ENCODE data around the gene MGAT4A.

The MGAT4A gene

GRCh38 chr2:98708396-98709186, 22.3 kb downstream of the MGAT4A start:
- no peak for TF ChIP-seq CTCF (IDR thresholded peaks at IDR 0.05)
- H3K27ac Mint-ChIP-seq = no peak overlapping the region
- no peak overlapping the region for H3K4me3 Mint-ChIP-seq
- H3K9me3 Mint-ChIP-seq = no peaks in the 10 kb centered on the region
- no peaks in the 10 kb centered on the region for H3K4me1 Mint-ChIP-seq
- no peaks in the 10 kb centered on the region for H3K36me3 Mint-ChIP-seq (ENCODE audit: low read depth)
- no peak for DNase-seq
- H3K27me3 Mint-ChIP-seq (ENCODE audit: low read depth, poor library complexity) = peaks cover 28% of the 10 kb centered on the region

GRCh38 chr2:98706591-98706990, 24.3 kb downstream of the MGAT4A start:
- Mint-ChIP-seq H3K4me3 (no peak overlapping the region), H3K27me3 (ENCODE audit: low read depth, poor library complexity) (peaks cover 24% of the 10 kb centered on the region), H3K36me3 (ENCODE audit: low read depth) (no peaks in the 10 kb centered on the region), H3K27ac (no peak overlapping the region), H3K4me1 (peaks cover 10% of the 10 kb centered on the region), H3K9me3 (no peaks in the 10 kb centered on the region)
- no peak for TF ChIP-seq CTCF (IDR thresholded peaks at IDR 0.05)
- no peak for DNase-seq

GRCh38 chr2:98705333-98705617, 25.7 kb downstream of the MGAT4A start:
- H3K4me3 Mint-ChIP-seq = no peak overlapping the region
- DNase-seq = no peak
- H3K36me3 Mint-ChIP-seq (ENCODE audit: low read depth) = no peaks in the 10 kb centered on the region
- H3K27me3 Mint-ChIP-seq (ENCODE audit: low read depth, poor library complexity) = peaks cover 17% of the 10 kb centered on the region
- no peaks in the 10 kb centered on the region for H3K9me3 Mint-ChIP-seq
- TF ChIP-seq CTCF (IDR thresholded peaks at IDR 0.05) = no peak
- no peak overlapping the region for H3K27ac Mint-ChIP-seq
- peaks cover 10% of the 10 kb centered on the region for H3K4me1 Mint-ChIP-seq

GRCh38 chr2:98704499-98705332, 26.2 kb downstream of the MGAT4A start:
- H3K4me3 Mint-ChIP-seq = no peak overlapping the region
- H3K36me3 Mint-ChIP-seq (ENCODE audit: low read depth) = no peaks in the 10 kb centered on the region
- H3K27ac Mint-ChIP-seq = no peak overlapping the region
- no peak for TF ChIP-seq CTCF (IDR thresholded peaks at IDR 0.05)
- DNase-seq = no peak
- H3K27me3 Mint-ChIP-seq (ENCODE audit: low read depth, poor library complexity) = peaks cover 17% of the 10 kb centered on the region
- H3K4me1 Mint-ChIP-seq = peaks cover 10% of the 10 kb centered on the region
- no peaks in the 10 kb centered on the region for H3K9me3 Mint-ChIP-seq

GRCh38 chr2:98703738-98704137, 27.2 kb downstream of the MGAT4A start:
- Mint-ChIP-seq H3K9me3 (no peaks in the 10 kb centered on the region), H3K4me1 (peaks cover 10% of the 10 kb centered on the region), H3K27ac (no peak overlapping the region), H3K27me3 (ENCODE audit: low read depth, poor library complexity) (peaks cover 16% of the 10 kb centered on the region), H3K36me3 (ENCODE audit: low read depth) (no peaks in the 10 kb centered on the region), H3K4me3 (no peak overlapping the region)
- DNase-seq = no peak
- no peak for TF ChIP-seq CTCF (IDR thresholded peaks at IDR 0.05)
